ENCODE data around the gene GMDS. TPM values are rescaled to one million over a fixed set of nuclear protein-coding genes. Genes with fewer than 3 reads are reported as not detected.
A peak's percentile ranks its signal among the peaks of the same experiment; 100 is the strongest.

GMDS gene
- total RNA-seq, 2 experiments from 2014 or later, result 13.9 to 16.4 TPM

GRCh38 chr6:1615853-1616420 is 629.5 kb downstream of the GMDS start:
- H3K27me3 Mint-ChIP-seq, result peaks cover 60% of the 10 kb centered on the region
- no peaks in the 10 kb centered on the region for H3K36me3 ChIP-seq (ENCODE audit: insufficient read depth, low read length)
- no peak overlapping the region for H3K27ac Mint-ChIP-seq

GRCh38 chr6:1615151-1615852 is 630.1 kb downstream of the GMDS start:
- DNase-seq (no peak), ATAC-seq (ENCODE audit: poor library complexity) (no peak)
- Histone ChIP-seq H3K4me3 (ENCODE audit: low read length) (no peak overlapping the region), H3K27ac (ENCODE audit: low read depth in 1 of 2, low read length in 2 of 2) (no peak overlapping the region), H3K9me3 (ENCODE audit: control insufficient read depth in 1 of 2, insufficient read depth in 1 of 2, low read length in 2 of 2) (peaks cover 0 to 31% of the 10 kb centered on the region in 2 experiments), H3K4me1 (ENCODE audit: insufficient read depth, low read length) (peaks cover 35% of the 10 kb centered on the region), H3K36me3 (ENCODE audit: insufficient read depth, low read length) (no peaks in the 10 kb centered on the region), H3K27me3 (ENCODE audit: control insufficient read depth in 1 of 2, insufficient read depth in 2 of 2, low read length in 2 of 2) (peaks cover 67 to 85% of the 10 kb centered on the region in 2 experiments)
- intact Hi-C loops (cut with DNase I, micrococcal nuclease), result no loop called here
- H3K27ac Mint-ChIP-seq, result no peak overlapping the region
- peaks cover 6% of the 10 kb centered on the region for H3K36me3 Mint-ChIP-seq (ENCODE audit: low read depth)
- peaks cover 63% of the 10 kb centered on the region for H3K27me3 Mint-ChIP-seq
- no peak for TF ChIP-seq CTCF (IDR thresholded peaks at IDR 0.05)
- H3K4me3 Mint-ChIP-seq, result no peak overlapping the region
- CTCF ChIA-PET, result no interaction called here
- H3K4me1 Mint-ChIP-seq (ENCODE audit: low read depth), result peaks cover 25% of the 10 kb centered on the region
- POLR2A ChIA-PET, result interaction anchor here (0.9 kb wide), 1 partner anchor 10 kb away, joined by 3 read pairs; no protein-coding TSS in a partner anchor
- no peaks in the 10 kb centered on the region for H3K9me3 Mint-ChIP-seq

More at GRCh38 chr6:1615853-1616420, 629.5 kb downstream of the GMDS start:
- Mint-ChIP-seq H3K36me3 (ENCODE audit: low read depth) (peaks cover 6% of the 10 kb centered on the region), H3K4me3 (peak overlapping the region; percentile 20), H3K4me1 (ENCODE audit: low read depth) (peaks cover 21% of the 10 kb centered on the region), H3K9me3 (no peaks in the 10 kb centered on the region)
- H3K4me1 ChIP-seq (ENCODE audit: insufficient read depth, low read length), result peaks cover 32% of the 10 kb centered on the region
- ChIA-PET CTCF (no interaction called here), POLR2A (interaction anchor here (0.9 kb wide), 1 partner anchor 10 kb away, joined by 3 read pairs; no protein-coding TSS in a partner anchor)
- ATAC-seq (ENCODE audit: poor library complexity) (no peak), DNase-seq (peak in 1 of 14 experiments; percentile 2)
- peaks cover 69 to 87% of the 10 kb centered on the region in 2 experiments for H3K27me3 ChIP-seq (ENCODE audit: control insufficient read depth in 1 of 2, insufficient read depth in 2 of 2, low read length in 2 of 2)
- intact Hi-C loops (cut with DNase I, micrococcal nuclease), result no loop called here
- peaks cover 0 to 33% of the 10 kb centered on the region in 2 experiments for H3K9me3 ChIP-seq (ENCODE audit: control insufficient read depth in 1 of 2, insufficient read depth in 1 of 2, low read length in 2 of 2)
- H3K4me3 ChIP-seq (ENCODE audit: low read length), result no peak overlapping the region
- TF ChIP-seq CTCF (IDR thresholded peaks at IDR 0.05), result no peak
- H3K27ac ChIP-seq (ENCODE audit: low read depth in 1 of 2, low read length in 2 of 2), result no peak overlapping the region

- Histone ChIP-seq H3K36me3 (ENCODE audit: insufficient read depth, low read length) (no peaks in the 10 kb centered on the region), H3K9me3 (ENCODE audit: control insufficient read depth in 1 of 2, insufficient read depth in 1 of 2, low read length in 2 of 2) (peaks cover 0 to 27% of the 10 kb centered on the region in 2 experiments), H3K27ac (ENCODE audit: low read depth in 1 of 2, low read length in 2 of 2) (no peak overlapping the region), H3K4me1 (ENCODE audit: insufficient read depth, low read length) (peaks cover 29% of the 10 kb centered on the region), H3K27me3 (ENCODE audit: control insufficient read depth in 1 of 2, insufficient read depth in 2 of 2, low read length in 2 of 2) (peaks cover 64 to 78% of the 10 kb centered on the region in 2 experiments), H3K4me3 (ENCODE audit: low read length) (no peak overlapping the region)
- DNase-seq (peak in 2 of 14 experiments; percentile 47 to 54), ATAC-seq (ENCODE audit: poor library complexity) (no peak)
- Mint-ChIP-seq H3K27ac (no peak overlapping the region), H3K9me3 (no peaks in the 10 kb centered on the region), H3K27me3 (peaks cover 63% of the 10 kb centered on the region), H3K36me3 (ENCODE audit: low read depth) (peaks cover 6% of the 10 kb centered on the region), H3K4me1 (ENCODE audit: low read depth) (peaks cover 25% of the 10 kb centered on the region), H3K4me3 (no peak overlapping the region)
- intact Hi-C loops (cut with DNase I, micrococcal nuclease), result no loop called here
- CTCF ChIA-PET, result no interaction called here
- no peak for TF ChIP-seq CTCF (IDR thresholded peaks at IDR 0.05)
- POLR2A ChIA-PET, result interaction anchor here (0.7 kb wide), 1 partner anchor 12 kb away, joined by 3 read pairs; no protein-coding TSS in a partner anchor
Measured at GRCh38 chr6:1614448-1615150, 630.8 kb downstream of the GMDS start.

Measured in CD4-positive, alpha-beta T cell (primary cell).